HepG2 (cell line): ENCODE measurements around the gene SIRPA. TPM values are rescaled to one million over a fixed set of nuclear protein-coding genes. Genes with fewer than 3 reads are reported as not detected.
A peak's percentile ranks its signal among the peaks of the same experiment; 100 is the strongest.

ENCODE experiments used
- ATAC-seq: fragments of 200-7000 bp; cut with Tn5 transposase; 3 replicates; pipeline ENCODE4 v1.9.1; 2020; ENCODE audit warnings: mild to moderate bottlenecking, moderate library complexity
- BruUV-seq: library from RNA; stranded (reverse); fragments of 400-500 nt; replicated peaks from 2 replicates; lab custom pipeline; 2021; lab: Mats Ljungman, UMichigan
- CTCF ChIA-PET: fragments of 300-600 bp; formaldehyde crosslinking; extraction: SDS; loops from one replicate; lab custom pipeline; 2021; ENCODE audit warnings: low total read pairs, inconsistent platforms, low intra/inter-chr PET ratio; lab: Yijun Ruan, JAX
- POLR2A ChIA-PET: fragments of 350-600 bp; sonication (Branson Sonifier 250); formaldehyde crosslinking; loops from one replicate; lab custom pipeline; 2020; ENCODE audit warnings: antibody characterized with exemption, inconsistent platforms; lab: Yijun Ruan, JAX
- DNase-seq: peaks from one replicate; pipeline ENCODE4 v3.0.0-alpha.2; 2015; ENCODE audit warnings: low spot score
- FAIRE-seq: peaks from 3 replicates; lab custom pipeline; 2011; peaks lifted over from hg19 to GRCh38; lab: Jason Lieb, UNC
- H2AFZ ChIP-seq: one replicate; pipeline ENCODE4 v1.6.1; 2011; ENCODE audit warnings: low read length, inconsistent platforms
- H3K27ac ChIP-seq: fragments of 300-600 bp; 3 replicates; pipeline ENCODE4 v1.8.0; 2011; ENCODE audit warnings: mixed run types, mild to moderate bottlenecking, mixed read lengths, low read length, inconsistent platforms; ENCODE audit not compliant: insufficient read depth; ENCODE audit errors: extremely low read length
- H3K27me3 ChIP-seq, 2 experiments: fragments of 200-600 bp in 1 of 2; 2 replicates in 1 of 2; 3 replicates in 1 of 2; pipeline versions ENCODE4 v1.6.0 to v1.8.0; 2011; ENCODE audit warnings: low read length in 2 of 2, mild to moderate bottlenecking in 2 of 2, moderate library complexity in 2 of 2, inconsistent platforms in 1 of 2; ENCODE audit not compliant: insufficient read depth in 2 of 2, control insufficient read depth in 1 of 2
- H3K36me3 ChIP-seq, 2 experiments: fragments of 200-600 bp in 1 of 2; replicated peaks in 1 of 2; 2 replicates in 1 of 2; 3 replicates in 1 of 2; pipeline versions ENCODE4 v1.5.1 to v1.8.0; 2011; ENCODE audit warnings: low read length in 2 of 2, inconsistent platforms in 1 of 2; ENCODE audit not compliant: insufficient read depth in 2 of 2, control insufficient read depth in 1 of 2
- H3K4me1 ChIP-seq: 2 replicates; pipeline ENCODE4 v1.5.1; 2012; ENCODE audit warnings: low read length, inconsistent platforms; ENCODE audit not compliant: insufficient read depth
- H3K4me2 ChIP-seq: 2 replicates; pipeline ENCODE4 v1.6.0; 2011; ENCODE audit warnings: low read depth, low read length, inconsistent platforms
- H3K4me3 ChIP-seq, 3 experiments: fragments of 200-600 bp in 1 of 3; sonication (generic), shearing (Covaris generic) in 1 of 3; replicated peaks in 1 of 3; 2 replicates each; pipeline ENCODE4 v1.5.1; 2011 to 2016; ENCODE audit warnings: low read length in 3 of 3, inconsistent platforms in 2 of 3, low read depth in 2 of 3, mild to moderate bottlenecking in 2 of 3, control low read depth in 1 of 3, mixed read lengths in 1 of 3; ENCODE audit not compliant: insufficient read depth in 1 of 3
- H3K79me2 ChIP-seq: one replicate; pipeline ENCODE4 v1.6.1; 2011; ENCODE audit warnings: low read length, inconsistent platforms; ENCODE audit not compliant: insufficient read depth
- H3K9ac ChIP-seq: 2 replicates; pipeline ENCODE4 v1.6.0; 2011; ENCODE audit warnings: mild to moderate bottlenecking, low read depth, low read length, inconsistent platforms; ENCODE audit not compliant: insufficient read depth
- H3K9me3 ChIP-seq: 2 replicates; pipeline ENCODE4 v1.5.1; 2012; ENCODE audit warnings: mild to moderate bottlenecking, low read length
- H4K20me1 ChIP-seq: 2 replicates; pipeline ENCODE4 v1.6.0; 2011; ENCODE audit warnings: inconsistent platforms, mild to moderate bottlenecking, low read length, moderate library complexity; ENCODE audit not compliant: insufficient read depth
- BCLAF1 ChIP-seq: fragments of 450-650 bp; IDR thresholded peaks from 2 replicates; pipeline ENCODE4 v1.6.1; 2017; ENCODE audit warnings: mild to moderate bottlenecking
- CHCHD3 ChIP-seq: sonication (generic); formaldehyde crosslinking; IDR thresholded peaks from 2 replicates; pipeline ENCODE4 v1.8.0; 2022; ENCODE audit warnings: mild to moderate bottlenecking, missing genetic modification reagents, moderate library complexity
- E2F5 ChIP-seq: sonication (generic); formaldehyde crosslinking; conservative IDR thresholded peaks from 2 replicates; pipeline ENCODE4 v1.4.0; 2020; ENCODE audit warnings: missing genetic modification reagents
- EED ChIP-seq: sonication (generic); formaldehyde crosslinking; IDR thresholded peaks from 2 replicates; pipeline ENCODE4 v1.5.0; 2020; ENCODE audit warnings: mild to moderate bottlenecking, missing genetic modification reagents
- GABPA ChIP-seq, 2 experiments: IDR thresholded peaks; 2 replicates each; pipeline ENCODE4 v1.6.1; 2011 to 2016; ENCODE audit warnings: low read depth in 2 of 2, low read length in 1 of 2, missing biosample characterization in 1 of 2, missing genetic modification characterization in 1 of 2
- MAFG ChIP-seq: sonication (generic); formaldehyde crosslinking; IDR thresholded peaks from 2 replicates; pipeline ENCODE4 v1.5.1; 2020; ENCODE audit warnings: mild to moderate bottlenecking, missing genetic modification reagents
- MED8 ChIP-seq: sonication (generic); formaldehyde crosslinking; IDR thresholded peaks from 2 replicates; pipeline ENCODE4 v1.8.1; 2023; ENCODE audit warnings: mild to moderate bottlenecking, missing genetic modification reagents; ENCODE audit not compliant: insufficient replicate concordance
- NFKB2 ChIP-seq: sonication (generic); formaldehyde crosslinking; IDR thresholded peaks from 2 replicates; pipeline ENCODE4 v1.4.0; 2020; ENCODE audit warnings: missing genetic modification reagents, borderline replicate concordance
- PHF20 ChIP-seq: sonication (generic); formaldehyde crosslinking; IDR thresholded peaks from 2 replicates; pipeline ENCODE4 v1.5.0; 2020; ENCODE audit warnings: mild to moderate bottlenecking, missing genetic modification reagents
- SYNCRIP ChIP-seq: fragments of 200-400 bp; formaldehyde crosslinking; IDR thresholded peaks from 2 replicates; pipeline ENCODE4 v1.6.1; 2018; ENCODE audit warnings: mild to moderate bottlenecking, low read depth, low read length; ENCODE audit not compliant: insufficient read depth
- TCF7L2 ChIP-seq: IDR thresholded peaks from 2 replicates; pipeline ENCODE4 v1.6.1; 2011; ENCODE audit warnings: mild to moderate bottlenecking, low read depth, low read length, moderate library complexity
- ZFP41 ChIP-seq: sonication (generic); formaldehyde crosslinking; IDR thresholded peaks from 2 replicates; pipeline ENCODE4 v1.4.0; 2020; ENCODE audit warnings: mild to moderate bottlenecking, missing genetic modification reagents, borderline replicate concordance
- ZKSCAN1 ChIP-seq: fragments of 150-350 bp; IDR thresholded peaks from 2 replicates; pipeline ENCODE4 v1.6.1; 2014; ENCODE audit warnings: low read length
- ZNF556 ChIP-seq: sonication (generic); formaldehyde crosslinking; IDR thresholded peaks from 2 replicates; pipeline ENCODE4 v1.4.0; 2020; ENCODE audit warnings: mild to moderate bottlenecking, missing genetic modification reagents, borderline replicate concordance
- ZNF607 ChIP-seq: sonication (generic); formaldehyde crosslinking; IDR thresholded peaks from 2 replicates; pipeline ENCODE4 v1.5.1; 2020; ENCODE audit warnings: missing genetic modification reagents, mild to moderate bottlenecking, borderline replicate concordance
- ZNF724P ChIP-seq: sonication (generic); formaldehyde crosslinking; IDR thresholded peaks from 2 replicates; pipeline ENCODE4 v1.8.0; 2022; ENCODE audit warnings: missing genetic modification reagents, borderline replicate concordance
- ZNF800 ChIP-seq: sonication (generic); formaldehyde crosslinking; IDR thresholded peaks from 2 replicates; pipeline ENCODE4 v1.4.0; 2020; ENCODE audit warnings: missing genetic modification reagents
- ZSCAN31 ChIP-seq: sonication (generic); formaldehyde crosslinking; IDR thresholded peaks from 2 replicates; pipeline ENCODE4 v1.5.0; 2020; ENCODE audit warnings: low read depth, mild to moderate bottlenecking, missing genetic modification reagents
- WGBS: methylation state at CpG from one replicate; pipeline ENCODE4 v1.1.6; 2017; ENCODE audit warnings: low lambda C conversion rate; 5-methylcytosine and 5-hydroxymethylcytosine counted together
- in situ Hi-C: cut with HindIII; loops from 2 replicates; pipeline ENCODE4 v1.10.0; 2017; ENCODE audit warnings: low pct_unique_long_range_greater_than_20kb; ENCODE audit not compliant: extremely low pct_ligation_motif_present
- intact Hi-C: fragments of 100-400 bp; cut with micrococcal nuclease; formaldehyde crosslinking; loops from one replicate; pipeline ENCODE4 v1.10.0; 2022; ENCODE audit not compliant: unreplicated experiment
- polyA plus RNA-seq, 8 experiments: library from polyadenylated mRNA; depleted of rRNA in 3 of 8; stranded (reverse) in 7 of 8; unstranded in 1 of 8; fragments of >200 nt; fragmentation: Illumina TruSeq in 4 of 8; extraction: Trizol in 4 of 8; gene quantifications; 2 replicates each; pipeline versions ENCODE4 v1.2.1 to v1.2.3, GENCODE V29; 2011 to 2016; ENCODE audit warnings: low read depth in 4 of 8, missing spikeins in 1 of 8, mixed read lengths in 1 of 8; ENCODE audit not compliant: insufficient read depth in 1 of 8
- total RNA-seq, 5 experiments: library from RNA; depleted of rRNA; stranded (reverse); fragments of >200 nt; fragmentation: Illumina TruSeq; extraction: Trizol; gene quantifications; 2 replicates each; pipeline ENCODE4 v1.2.3, GENCODE V29; 2016; ENCODE audit warnings: low read depth in 1 of 5

The SIRPA gene
- total and polyA plus RNA-seq, 2 of the 13 experiments (the other 11 are each of a cell fraction or from before 2014, with no cell fraction given): 7.2 to 17.6 TPM

GRCh38 chr20:1885940-1886693 is 9.1 kb upstream of the SIRPA start (continued):
- no peak for TF ChIP-seq CHCHD3
- TF ChIP-seq MAFG: no peak
- no peak for TF ChIP-seq MED8 (CRISPR knock-in tag)
- no peak for TF ChIP-seq SYNCRIP
- no peak for TF ChIP-seq BCLAF1
- no peak for TF ChIP-seq TCF7L2
- TF ChIP-seq EED (CRISPR knock-in tag): no peak

GRCh38 chr20:1887321-1887720 is 7.9 kb upstream of the SIRPA start:
- intact Hi-C loops (no loop called here), in situ Hi-C loops (no loop called here)
- WGBS: 40% methylated on average over 5 of the region's 5 CpGs
- Histone ChIP-seq H3K79me2 (no peaks in the 10 kb centered on the region), H3K4me2 (peak overlapping the region; percentile 37), H3K36me3 (no peaks in the 10 kb centered on the region), H3K27me3 (peaks cover 1 to 5% of the 10 kb centered on the region in 2 experiments; a peak in 3 of 5 replicates), H4K20me1 (no peaks in the 10 kb centered on the region), H3K9me3 (no peaks in the 10 kb centered on the region), H3K4me3 (no peak overlapping the region; a peak in 1 of 6 replicates), H3K9ac (no peak overlapping the region), H2AFZ (no peak overlapping the region), H3K4me1 (peaks cover 74% of the 10 kb centered on the region), H3K27ac (no peak overlapping the region)
- DNase-seq: no peak
- no peak for FAIRE-seq
- BruUV-seq: no TSS peak
- ChIA-PET POLR2A (no interaction called here), CTCF (no interaction called here)
- no peak for ATAC-seq
- TF ChIP-seq GABPA (IDR thresholded peaks at IDR 0.05; ENCODE audit: low read depth, low read length) (0 out of 2 replicates have a peak, but pooled peaks have one; percentile 12), GABPA (CRISPR knock-in tag; IDR thresholded peaks at IDR 0.05; ENCODE audit: low read depth) (0 out of 2 replicates have a peak, but pooled peaks have one; percentile 18), ZFP41 (CRISPR knock-in tag) (no peak), ZNF556 (no peak), ZNF800 (no peak), NFKB2 (CRISPR knock-in tag) (no peak), E2F5 (CRISPR knock-in tag) (no peak), PHF20 (CRISPR knock-in tag) (0 out of 2 replicates have a peak, but pooled peaks have one; percentile 27), ZNF724P (CRISPR knock-in tag) (0 out of 2 replicates have a peak, but pooled peaks have one; percentile 37), ZNF607 (CRISPR knock-in tag) (no peak), ZKSCAN1 (peak; percentile 50; the same call in 1 of the 2 replicates), ZSCAN31 (CRISPR knock-in tag) (no peak)
